Loucy (cell line): Measurements from ENCODE around the gene CUX1.

Experiments used
- CTCF ChIP-seq: fragments of 200-600 bp; sonication (generic); conservative IDR thresholded peaks from 2 replicates; pipeline ENCODE4 v1.5.1; 2014; ENCODE audit warnings: mild to moderate bottlenecking, antibody characterized with exemption, low read length
- EZH2phosphoT487 ChIP-seq: fragments of 200-600 bp; IDR thresholded peaks from 2 replicates; pipeline ENCODE4 v1.6.1; 2018; ENCODE audit warnings: antibody characterized with exemption, mild to moderate bottlenecking, moderate library complexity, borderline replicate concordance

- TF ChIP-seq CTCF (no peak), EZH2phosphoT487 (no peak)
Observed at GRCh38 chr7:102006695-102007094, 189.3 kb downstream of the CUX1 start.
